ENCODE measurements around the gene SPNS2. TPM values are rescaled to one million over a fixed set of nuclear protein-coding genes. Genes with fewer than 3 reads are reported as not detected.

The SPNS2 gene
- total RNA-seq: 3.8 and 4.3 TPM in 2 replicates
- long read RNA-seq: 0 reads

DNA sequence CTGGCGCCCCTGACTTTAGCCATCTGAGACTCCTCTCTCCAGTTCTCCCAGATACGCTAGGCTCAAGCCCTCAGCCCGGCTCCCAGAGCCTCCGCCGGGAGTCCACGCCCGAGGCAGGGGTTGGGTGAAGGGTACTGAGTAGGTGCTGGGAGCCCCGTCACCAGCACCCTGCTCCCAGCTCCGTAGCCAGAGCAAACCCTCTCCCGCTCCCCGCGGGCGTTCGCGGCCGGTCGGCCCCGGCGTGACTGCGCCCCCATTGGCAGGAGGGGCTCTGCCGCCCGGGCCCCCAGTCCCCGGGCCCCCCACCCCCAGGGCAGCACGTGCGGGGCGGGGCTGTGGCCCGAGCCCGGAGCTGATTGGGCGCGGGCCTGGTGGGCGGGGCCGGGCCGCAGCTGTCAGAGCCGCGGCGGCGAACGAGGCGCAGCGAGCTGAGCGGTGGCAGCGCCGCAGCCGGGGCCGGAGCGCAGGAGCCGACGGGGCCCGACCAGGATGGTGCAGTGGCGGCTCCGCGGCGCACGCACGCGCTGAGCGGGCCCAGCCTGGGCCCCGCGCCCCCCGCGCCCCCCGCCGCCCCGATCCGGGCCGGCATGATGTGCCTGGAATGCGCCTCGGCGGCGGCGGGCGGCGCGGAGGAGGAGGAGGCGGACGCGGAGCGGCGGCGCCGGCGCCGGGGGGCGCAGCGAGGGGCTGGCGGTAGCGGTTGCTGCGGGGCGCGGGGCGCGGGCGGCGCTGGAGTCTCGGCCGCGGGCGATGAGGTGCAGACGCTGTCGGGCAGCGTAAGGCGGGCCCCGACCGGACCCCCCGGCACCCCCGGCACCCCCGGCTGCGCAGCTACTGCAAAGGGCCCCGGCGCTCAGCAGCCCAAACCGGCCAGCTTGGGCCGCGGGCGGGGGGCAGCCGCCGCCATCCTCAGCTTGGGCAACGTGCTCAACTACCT lies at the start of gene SPNS2:
Gene SPNS2, plus strand, starts transcription at position 421 of the 937 bp plus-strand sequence. Its CDS starts 167 bp downstream, at position 588.
- DNase-seq (ENCODE audit: low read depth, low spot score): peak; percentile 44
- H3K4me1 Mint-ChIP-seq: peaks cover 4% of the 10 kb centered on the region
- TF ChIP-seq CTCF (conservative IDR thresholded peaks at IDR 0.05): no peak
- peaks cover 76% of the 10 kb centered on the region for H3K27me3 Mint-ChIP-seq (ENCODE audit: low read depth)
- no peaks in the 10 kb centered on the region for H3K36me3 Mint-ChIP-seq (ENCODE audit: low read depth)
- H3K9me3 Mint-ChIP-seq: no peaks in the 10 kb centered on the region
- H3K4me3 Mint-ChIP-seq: peak within 1 kb of the TSS; percentile 50
- H3K27ac Mint-ChIP-seq (ENCODE audit: unreplicated experiment): no peak within 1 kb of the TSS

- H3K4me1 Mint-ChIP-seq: no peaks in the 10 kb centered on the region
- no peaks in the 10 kb centered on the region for H3K27me3 Mint-ChIP-seq (ENCODE audit: low read depth)
- TF ChIP-seq CTCF (conservative IDR thresholded peaks at IDR 0.05): no peak
- no peak overlapping the region for H3K4me3 Mint-ChIP-seq
- H3K36me3 Mint-ChIP-seq (ENCODE audit: low read depth): no peaks in the 10 kb centered on the region
- DNase-seq (ENCODE audit: low read depth, low spot score): no peak
- no peaks in the 10 kb centered on the region for H3K9me3 Mint-ChIP-seq
- no peak overlapping the region for H3K27ac Mint-ChIP-seq (ENCODE audit: unreplicated experiment)
Measured at GRCh38 chr17:4449736-4450135, 48.9 kb upstream of the SPNS2 start.

- Mint-ChIP-seq H3K36me3 (ENCODE audit: low read depth) (no peaks in the 10 kb centered on the region), H3K4me3 (no peak overlapping the region), H3K27me3 (ENCODE audit: low read depth) (no peaks in the 10 kb centered on the region), H3K4me1 (no peaks in the 10 kb centered on the region), H3K9me3 (no peaks in the 10 kb centered on the region), H3K27ac (ENCODE audit: unreplicated experiment) (no peak overlapping the region)
- TF ChIP-seq CTCF (conservative IDR thresholded peaks at IDR 0.05): no peak
- no peak for DNase-seq (ENCODE audit: low read depth, low spot score)
Measured at GRCh38 chr17:4450710-4451316, 47.9 kb upstream of the SPNS2 start.

- Mint-ChIP-seq H3K4me3 (no peak overlapping the region), H3K27me3 (ENCODE audit: low read depth) (peaks cover 2% of the 10 kb centered on the region), H3K4me1 (no peaks in the 10 kb centered on the region), H3K9me3 (no peaks in the 10 kb centered on the region), H3K27ac (ENCODE audit: unreplicated experiment) (peak overlapping the region; percentile 50), H3K36me3 (ENCODE audit: low read depth) (no peaks in the 10 kb centered on the region)
- DNase-seq (ENCODE audit: low read depth, low spot score): no peak
- no peak for TF ChIP-seq CTCF (conservative IDR thresholded peaks at IDR 0.05)
Measured at GRCh38 chr17:4453812-4454591, 44.7 kb upstream of the SPNS2 start.

- no peak for TF ChIP-seq CTCF (conservative IDR thresholded peaks at IDR 0.05)
Measured at GRCh38 chr17:4460661-4461060, 38.0 kb upstream of the SPNS2 start.

More at GRCh38 chr17:4460661-4461060, 38.0 kb upstream of the SPNS2 start:
- H3K4me3 Mint-ChIP-seq: no peak overlapping the region
- H3K9me3 Mint-ChIP-seq: peaks cover 15% of the 10 kb centered on the region
- peaks cover 9% of the 10 kb centered on the region for H3K27me3 Mint-ChIP-seq (ENCODE audit: low read depth)
- no peak for DNase-seq (ENCODE audit: low read depth, low spot score)
- no peaks in the 10 kb centered on the region for H3K4me1 Mint-ChIP-seq
- peaks cover 5% of the 10 kb centered on the region for H3K36me3 Mint-ChIP-seq (ENCODE audit: low read depth)
- no peak overlapping the region for H3K27ac Mint-ChIP-seq (ENCODE audit: unreplicated experiment)

Data from neural crest cell (in vitro differentiated cells).